NCI-H1048 (cell line): Measurements from ENCODE around the gene RIMS3.
"Not testable (repeated sequence)": the region's sequence is repeated elsewhere in the genome, so short reads cannot be mapped to it uniquely, and the experiment has no call there.

Experiments
- DNase-seq: peaks from one replicate; lab custom pipeline; 2025; lab: John Stamatoyannopoulos, UW

The RIMS3 gene

DNA sequence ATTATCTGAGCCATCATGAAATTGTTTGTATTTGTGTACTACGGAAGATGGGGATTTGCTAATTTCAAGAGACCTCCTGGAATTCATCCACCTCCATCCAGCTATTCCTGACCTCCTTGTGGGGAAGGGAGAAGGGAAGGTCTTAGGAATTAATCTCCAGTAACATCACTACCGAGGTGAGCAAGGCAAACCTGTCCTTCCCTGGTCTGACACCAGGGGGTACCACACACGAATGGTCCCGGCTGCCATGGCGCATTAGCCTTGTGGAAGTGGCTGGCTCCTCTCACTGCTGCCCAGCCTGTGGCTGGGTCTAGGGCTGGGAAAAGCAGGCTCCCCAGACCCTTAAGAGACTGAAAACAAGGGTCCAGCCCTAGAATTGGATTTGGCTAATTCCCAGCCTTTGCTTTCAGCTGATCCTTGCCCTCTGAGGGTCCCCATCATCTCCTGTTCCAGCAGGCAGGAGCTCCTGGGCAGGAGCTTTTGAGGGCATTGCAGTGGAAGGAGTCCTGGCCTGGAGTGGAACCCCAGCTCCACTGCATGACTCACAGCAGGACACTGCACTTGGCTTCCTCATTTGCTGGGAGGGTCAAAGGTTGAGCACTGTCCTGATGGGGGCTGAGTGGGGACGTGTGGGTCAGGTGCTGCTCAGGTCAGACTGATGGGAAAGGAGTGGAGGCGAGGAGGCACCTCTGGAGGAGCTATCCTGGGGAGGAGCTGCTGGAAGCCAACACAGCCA lies 34.8 kb downstream of the RIMS3 start:
- no peak for DNase-seq

DNA sequence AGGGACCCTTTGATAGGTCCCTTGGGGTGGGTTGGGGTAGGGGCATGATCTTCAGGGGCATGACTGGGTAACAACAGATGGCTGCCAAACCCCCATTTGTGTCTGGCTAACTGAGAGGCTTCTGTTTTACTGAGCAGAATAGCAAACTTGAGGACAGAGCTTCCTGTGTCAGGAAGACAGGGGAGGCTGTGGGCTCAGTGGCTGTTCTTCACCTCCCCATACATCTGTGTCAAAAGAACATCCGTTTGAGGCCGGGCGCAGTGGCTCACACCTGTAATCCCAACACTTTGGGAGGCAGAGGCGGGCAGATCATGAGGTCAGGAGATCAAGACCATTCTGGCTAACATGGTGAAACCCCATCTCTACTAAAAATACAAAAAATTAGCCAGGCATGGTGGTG lies 35.9 kb downstream of the RIMS3 start:
- not testable (repeated sequence) for DNase-seq

DNA sequence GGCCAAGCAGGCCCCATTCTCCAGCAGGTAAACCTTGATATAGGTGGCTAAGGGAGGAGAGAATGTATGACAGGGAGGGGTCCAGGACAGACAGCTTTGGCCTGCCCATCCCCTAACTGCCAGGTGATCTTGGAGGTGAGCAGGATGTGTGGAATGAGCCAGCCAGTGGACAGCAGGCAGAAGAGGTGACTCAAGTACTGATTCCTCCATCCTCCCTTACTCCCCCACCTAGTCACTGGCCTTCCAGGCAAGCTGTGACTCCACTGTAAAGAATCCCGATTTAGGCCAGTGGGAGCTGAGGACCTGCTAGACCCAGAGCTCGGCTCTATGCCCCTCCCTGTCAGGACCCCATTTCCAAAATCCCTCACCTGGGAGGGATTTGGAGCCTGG lies 36.6 kb downstream of the RIMS3 start:
- DNase-seq, result no peak

DNA sequence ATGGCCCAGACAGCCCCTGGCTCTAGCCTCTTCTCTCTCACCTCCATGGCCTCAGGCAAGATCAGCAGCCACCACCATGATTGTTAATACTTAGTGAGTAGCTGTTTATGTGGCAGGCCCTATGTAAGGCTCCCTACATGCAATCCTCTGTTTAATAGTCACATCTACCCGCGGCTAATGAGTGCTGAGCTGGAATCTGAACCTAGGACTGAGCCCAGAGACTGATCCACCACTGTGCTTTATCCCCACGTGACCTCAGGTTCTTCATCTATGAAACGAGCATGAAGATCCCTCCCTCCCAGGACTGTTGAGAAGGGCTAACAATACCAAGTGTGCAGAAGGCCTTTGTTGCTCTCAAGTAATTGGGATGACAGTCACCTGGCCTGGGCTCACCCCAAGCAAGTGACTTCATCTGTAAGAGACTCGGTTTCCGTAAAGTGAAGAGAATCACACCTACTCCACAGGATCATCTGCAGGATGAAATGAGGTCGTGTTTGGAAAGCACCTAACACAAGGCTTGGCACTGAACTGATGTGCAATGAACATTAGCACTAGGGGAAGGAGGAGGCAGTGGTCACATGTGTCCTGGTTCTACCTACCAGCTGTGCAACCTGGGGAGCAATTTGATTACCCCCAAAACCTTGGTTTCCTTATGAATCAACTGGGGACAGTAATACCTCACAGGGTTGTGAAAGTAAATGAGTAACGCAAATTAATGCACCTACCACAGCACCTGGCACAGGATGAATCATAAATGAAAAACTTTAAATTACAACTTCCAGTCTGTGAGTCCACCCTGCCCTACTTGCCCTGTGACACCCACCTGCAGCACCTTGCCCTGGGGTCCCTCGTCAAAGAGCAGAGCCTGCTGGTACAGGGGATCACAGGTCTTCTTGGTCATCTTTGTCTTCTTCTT lies 37.2 kb downstream of the RIMS3 start:
- no peak for DNase-seq

DNA sequence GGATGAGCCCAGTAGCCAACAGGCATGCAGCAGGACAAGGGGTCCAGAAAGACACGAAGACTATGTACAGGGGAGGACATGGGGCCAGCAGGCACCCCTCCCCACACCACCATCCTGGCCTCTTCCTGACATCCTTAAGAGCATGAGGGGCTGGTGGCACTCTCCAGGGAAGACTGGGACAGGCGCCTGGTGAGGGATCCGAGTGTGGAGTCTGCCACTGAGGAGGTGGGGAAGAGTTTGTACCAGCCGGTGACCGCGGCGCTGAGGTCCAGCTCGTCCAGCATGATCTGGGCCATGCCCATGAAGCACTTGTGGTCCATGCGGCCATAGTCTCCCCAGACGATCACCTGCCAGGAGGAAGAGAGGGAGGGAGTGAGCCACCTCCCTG lies 39.1 kb downstream of the RIMS3 start:
- DNase-seq, result no peak

DNA sequence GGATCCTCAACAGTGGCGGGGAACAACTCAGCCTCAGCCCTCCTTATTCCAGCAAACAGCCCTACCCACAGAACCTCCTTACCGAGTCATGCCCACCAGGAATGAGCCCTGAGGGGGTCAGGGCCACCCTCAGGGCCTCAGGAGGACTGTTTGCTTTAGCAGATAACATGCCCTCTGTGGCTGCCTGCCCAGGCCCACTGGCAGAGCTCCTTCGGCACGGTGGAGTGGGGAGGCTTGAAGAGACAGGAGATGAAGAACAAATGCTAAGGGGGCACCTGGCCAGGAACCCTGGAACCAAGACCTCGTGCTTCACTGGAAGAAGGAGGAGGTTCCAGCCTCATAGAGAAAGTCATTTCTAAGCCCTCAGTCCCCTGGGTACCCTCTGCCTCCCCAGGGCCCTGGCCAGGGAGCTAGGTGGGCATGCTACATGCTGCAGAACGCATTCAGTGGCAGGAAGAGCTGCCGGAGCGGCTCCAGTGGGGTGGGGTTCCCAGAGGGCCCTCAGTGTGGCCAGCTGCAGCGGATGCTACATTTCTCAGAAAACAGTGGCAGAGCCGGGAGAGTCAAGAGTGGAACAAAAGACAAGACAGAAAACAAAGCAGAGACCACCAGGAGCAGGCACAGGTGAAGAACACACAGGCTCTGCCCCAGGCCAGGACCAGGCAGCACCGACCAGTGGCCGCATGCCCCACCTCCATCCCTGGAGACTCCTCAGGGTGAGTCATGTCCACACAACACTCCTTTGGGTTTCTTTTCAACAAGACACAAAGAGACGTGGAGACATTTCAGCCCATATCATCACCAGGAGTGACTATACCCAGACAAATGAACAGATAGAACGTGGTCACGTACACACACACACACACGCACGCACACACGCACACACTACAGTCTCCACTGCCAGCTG lies 39.8 kb downstream of the RIMS3 start:
- no peak for DNase-seq

DNA sequence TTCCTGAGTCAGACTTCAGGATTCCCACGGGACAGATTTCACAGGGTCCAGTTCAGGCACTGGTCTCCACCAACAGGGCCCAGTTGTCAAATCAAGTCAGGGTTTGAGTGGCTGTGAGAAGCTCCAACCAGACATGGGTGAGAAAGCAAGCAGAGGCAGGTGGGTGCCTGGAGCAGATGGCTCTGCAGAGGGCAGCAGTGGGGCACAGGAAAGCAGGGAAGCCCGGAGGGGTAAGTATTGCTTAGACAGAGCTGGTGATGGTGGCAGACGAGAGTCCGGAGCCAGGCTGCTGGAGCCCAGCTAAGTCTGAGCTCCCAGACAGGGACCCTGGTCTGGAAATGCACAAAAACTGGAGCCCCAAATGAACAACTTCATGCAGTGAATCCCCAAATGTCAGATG lies 40.4 kb downstream of the RIMS3 start:
- no peak for DNase-seq

DNA sequence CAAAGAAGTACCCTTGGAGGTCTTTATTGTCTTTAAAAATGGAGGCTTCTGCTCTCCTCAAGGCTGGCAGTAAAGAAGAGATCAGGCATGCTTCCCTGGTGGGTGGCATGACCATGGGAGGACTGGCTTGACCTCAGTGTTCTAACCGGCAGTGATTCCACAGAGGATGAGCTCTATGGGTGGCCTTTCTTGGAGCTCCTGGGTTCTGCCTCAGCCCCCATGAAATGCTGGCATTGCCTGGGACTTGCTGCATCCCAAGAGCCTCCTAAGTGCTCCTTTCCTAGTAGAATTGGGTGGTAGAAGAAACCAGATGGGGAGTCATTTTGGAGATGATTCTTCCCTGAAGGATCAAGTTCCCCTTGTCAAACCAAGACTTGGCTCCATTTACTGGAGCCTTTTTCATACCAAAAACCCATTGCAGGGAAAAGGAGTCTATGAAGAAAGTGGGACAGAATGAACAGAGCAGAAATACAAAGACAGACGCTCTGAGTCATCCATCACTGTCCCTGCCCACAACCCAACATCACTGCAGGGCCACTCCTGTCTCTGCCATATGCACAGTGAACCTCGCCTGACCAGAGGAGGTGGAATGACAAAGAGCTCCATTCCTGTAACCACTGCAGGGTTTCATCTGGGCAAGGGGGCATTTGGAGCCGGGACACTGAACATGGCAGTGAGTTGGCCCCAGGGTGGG lies 42.4 kb downstream of the RIMS3 start:
- no peak for DNase-seq

DNA sequence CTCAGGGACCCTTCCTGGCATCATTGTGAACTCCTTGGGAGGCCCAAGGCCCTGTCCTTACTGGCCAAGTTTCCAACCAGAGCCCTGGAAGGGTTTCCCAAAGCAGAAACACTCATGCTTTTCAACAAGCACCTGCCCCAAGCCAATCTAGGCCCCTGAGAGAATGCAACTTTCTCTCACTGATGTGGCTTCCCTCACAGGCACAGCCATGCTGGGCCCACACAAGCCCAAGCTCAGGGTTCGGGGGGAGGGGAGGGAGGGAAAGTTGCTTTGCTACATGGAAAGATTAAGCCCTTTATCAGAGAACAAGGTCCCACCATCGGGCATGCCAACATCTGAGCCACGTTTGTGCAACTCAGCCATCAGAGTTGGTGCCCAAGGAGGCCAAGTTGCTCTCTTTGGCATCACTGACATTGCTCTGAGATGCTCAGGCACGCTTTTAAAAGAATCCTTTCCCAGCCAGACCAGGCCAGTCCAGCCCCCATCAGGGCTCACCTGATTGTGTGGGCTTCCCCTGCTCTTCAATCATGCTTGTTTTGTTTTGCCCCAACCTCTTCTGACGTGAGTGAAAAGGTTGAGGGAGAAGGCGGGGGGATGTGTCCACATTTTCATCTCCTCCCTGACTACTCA lies 43.5 kb downstream of the RIMS3 start:
- DNase-seq, result no peak

DNA sequence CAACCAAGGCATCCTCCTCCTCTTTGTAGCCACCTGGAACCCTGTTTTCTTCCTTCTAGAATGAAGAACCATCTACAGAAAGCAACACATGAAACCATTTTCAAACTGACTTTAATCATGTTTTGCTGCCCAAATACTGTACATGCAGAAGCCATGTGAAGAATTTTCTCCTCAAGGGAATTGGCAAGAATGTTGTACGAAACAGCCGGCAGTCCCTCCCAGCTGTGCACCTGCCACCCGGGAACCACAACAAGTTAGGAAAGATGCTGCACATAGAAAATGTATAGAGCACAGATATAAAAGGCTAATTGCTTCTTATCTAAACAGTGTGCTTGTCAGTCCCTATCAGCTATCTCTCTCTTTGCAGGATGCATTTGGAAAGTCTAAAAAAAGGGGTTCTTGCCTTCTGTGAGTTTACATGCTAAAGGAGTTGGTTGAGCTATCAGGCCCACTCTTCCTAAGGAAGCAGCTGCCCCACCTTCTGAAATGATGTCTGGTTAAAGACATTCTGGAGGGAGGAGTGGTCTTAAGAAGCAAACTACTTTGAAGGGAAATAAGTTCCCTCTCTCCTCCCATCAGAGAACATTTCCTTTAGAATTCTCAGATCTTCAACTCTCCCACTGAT lies 44.8 kb downstream of the RIMS3 start:
- no peak for DNase-seq

DNA sequence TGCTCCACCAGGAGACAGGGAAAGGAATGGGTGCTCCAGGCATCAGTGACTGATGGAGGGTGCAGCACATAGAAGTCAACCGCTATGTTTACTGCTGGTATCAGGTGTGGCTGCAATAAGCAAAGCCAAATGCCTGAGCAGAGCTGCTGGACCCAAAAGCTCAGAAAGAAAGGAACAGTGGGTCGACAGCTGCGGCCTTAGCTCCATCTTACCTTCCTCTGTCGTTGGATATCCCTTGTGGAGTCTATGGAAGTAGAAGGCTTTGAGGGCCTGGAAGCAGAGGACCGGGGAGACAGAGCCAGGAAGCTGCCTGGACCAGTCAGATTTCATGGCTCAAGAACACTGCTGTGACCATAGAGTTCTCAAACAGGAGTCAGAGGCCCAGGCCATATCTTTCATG lies 45.3 kb downstream of the RIMS3 start:
- DNase-seq, result no peak

DNA sequence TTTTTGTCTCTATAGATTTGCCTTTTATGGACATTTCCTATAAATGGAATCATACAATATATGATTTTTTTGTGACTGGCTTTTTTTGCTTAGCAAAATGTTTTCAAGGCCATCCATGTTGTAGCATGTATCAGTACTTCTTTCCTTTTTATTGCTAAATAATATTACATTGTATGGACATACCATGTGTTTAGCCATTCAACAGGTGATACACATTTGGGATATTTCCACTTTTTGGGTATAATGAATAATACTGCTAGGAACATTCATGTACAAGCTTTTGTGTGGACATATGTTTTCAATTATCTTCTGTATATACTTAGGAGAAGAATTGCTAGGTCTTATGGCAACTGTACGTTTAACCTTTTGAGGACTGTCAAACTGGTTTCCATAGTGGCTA lies 47.4 kb downstream of the RIMS3 start:
- DNase-seq, result no peak

DNA sequence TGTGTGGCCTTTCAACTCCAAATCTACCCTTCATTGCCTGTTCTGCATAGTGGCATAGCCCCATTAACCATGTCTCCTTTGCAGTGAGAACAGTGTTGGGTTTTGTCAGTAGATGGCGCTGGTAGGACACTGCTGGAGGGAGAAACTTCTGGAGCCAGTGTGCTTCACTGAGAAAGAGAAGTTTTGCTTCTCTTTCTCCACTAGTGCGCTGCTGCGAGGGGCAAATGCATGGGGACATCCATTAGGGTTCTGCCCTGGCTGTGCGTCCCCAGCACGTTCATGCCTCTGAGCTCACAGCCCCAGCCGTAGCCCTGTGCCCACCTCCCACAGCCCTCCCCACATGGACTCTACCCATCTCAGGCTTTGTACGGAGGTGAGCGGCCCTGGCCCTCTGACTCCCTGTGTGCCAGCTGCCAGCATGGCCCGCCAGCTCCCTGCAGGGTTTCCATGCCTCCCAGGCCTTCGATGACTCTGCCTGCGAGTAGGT lies 53.1 kb downstream of the RIMS3 start:
- DNase-seq, result peak; percentile 34

DNA sequence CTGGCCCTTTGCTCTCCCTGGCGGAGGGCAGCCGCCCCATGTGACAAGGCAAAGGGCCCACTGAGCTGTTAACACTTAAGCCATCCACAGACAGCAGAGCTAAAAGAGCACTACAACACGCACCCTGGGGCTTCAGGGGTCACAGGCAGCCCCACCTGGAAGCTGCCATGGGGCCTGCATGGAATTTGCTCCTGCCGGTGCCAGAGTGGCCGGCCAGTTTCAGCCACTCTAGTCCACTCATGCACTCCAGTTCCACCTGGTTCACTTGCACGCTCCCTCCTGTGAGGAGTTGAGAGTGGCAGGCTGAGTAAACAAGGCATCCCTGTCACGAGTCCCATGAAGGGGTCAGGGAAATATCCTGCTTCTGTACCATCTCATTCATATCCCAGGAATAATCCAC lies 55.3 kb downstream of the RIMS3 start:
- no peak for DNase-seq

DNA sequence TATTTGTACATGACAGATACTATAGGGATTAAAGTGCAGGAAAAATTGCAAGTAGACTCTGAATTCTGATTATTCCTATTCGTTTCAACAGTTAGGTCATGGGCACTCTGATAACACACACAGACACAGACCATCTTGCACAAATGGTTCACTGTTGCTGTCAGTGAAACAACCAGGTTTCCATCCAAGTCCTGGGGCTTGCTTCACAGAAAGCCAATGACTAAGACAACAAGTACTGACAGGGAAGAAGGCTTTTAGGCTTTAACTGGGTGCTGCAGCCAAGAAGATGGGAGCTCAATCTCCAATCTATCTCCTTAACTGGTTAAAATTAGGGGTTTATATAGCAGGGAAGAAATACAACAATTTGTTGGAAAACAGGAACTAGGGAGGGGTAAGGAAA lies 57.6 kb downstream of the RIMS3 start:
- no peak for DNase-seq

DNA sequence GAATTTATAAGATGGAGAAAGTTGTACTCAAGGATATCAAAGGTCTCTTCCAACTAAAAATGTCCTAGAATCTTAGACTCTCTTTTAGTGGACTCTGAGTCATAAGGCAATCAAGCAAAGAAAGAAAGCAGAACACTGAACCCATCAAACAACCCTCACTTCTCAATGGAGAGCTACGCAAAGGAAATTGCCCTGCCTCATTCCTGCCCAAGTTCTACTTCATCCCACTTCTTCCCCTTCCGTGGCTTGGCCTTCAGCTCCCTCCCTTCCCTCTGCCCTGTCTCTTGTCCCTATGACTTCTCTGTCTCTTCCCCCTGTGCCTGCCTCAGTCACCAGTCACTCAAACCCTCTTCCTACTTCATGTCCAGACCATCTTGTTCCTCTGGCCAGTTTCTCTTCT lies 58.5 kb downstream of the RIMS3 start:
- no peak for DNase-seq

DNA sequence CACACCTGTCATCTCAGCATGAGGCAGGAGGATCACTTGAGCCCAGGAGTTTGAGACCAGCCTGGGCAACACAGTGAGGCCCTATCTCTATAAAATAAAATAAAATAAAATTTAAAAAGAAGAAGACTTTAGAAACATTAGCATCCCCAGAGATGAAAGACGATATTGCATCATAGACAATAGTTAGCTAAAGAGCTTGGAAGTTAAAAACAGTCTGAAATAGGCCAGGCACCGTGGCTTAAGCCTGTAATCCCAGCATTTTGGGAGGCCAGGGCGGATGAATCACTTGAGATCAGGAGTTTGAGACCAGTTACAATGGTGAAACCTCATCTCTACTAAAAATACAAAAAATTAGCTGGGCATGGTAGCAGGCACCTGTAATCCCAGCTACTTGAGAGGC lies 59.3 kb downstream of the RIMS3 start:
- no peak for DNase-seq

DNA sequence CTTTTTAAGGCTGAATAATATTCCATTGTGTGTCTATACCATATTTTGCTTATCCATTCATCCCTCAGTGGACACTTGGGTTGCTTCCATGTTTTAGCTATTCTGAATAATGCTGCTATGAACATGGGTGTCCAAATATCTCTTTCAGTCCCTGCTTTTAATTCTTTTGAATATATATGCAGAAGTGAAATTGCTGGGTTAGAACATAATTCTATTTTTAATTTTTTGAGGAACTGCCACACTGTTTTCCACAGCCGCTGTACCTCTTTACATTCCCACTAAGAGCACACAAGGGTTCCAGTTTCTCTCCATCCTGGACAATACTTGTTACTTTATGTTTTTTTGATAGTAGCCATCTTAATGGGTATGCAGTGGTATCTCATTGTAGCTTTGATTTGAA lies 65.6 kb downstream of the RIMS3 start:
- DNase-seq, result no peak

DNA sequence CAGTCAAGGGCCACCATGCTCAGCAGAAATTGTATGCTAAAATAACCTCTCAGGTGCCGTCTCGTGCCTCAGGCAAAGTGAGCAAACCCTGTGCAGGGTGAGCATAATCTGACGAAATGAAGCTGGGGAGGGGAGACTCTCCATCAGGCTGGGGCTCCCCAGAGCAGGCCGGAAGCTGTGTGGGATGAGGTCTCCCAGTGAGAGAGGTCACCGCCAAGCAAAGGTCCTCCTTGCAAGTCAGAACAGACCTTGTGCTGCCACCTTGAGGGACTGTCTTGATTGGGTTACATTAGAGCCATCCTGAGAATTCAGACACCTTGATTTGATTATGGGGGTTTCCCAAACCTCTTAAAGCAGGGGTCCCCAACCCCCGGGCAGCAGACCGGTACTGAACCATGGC lies 69.9 kb downstream of the RIMS3 start:
- no peak for DNase-seq

DNA sequence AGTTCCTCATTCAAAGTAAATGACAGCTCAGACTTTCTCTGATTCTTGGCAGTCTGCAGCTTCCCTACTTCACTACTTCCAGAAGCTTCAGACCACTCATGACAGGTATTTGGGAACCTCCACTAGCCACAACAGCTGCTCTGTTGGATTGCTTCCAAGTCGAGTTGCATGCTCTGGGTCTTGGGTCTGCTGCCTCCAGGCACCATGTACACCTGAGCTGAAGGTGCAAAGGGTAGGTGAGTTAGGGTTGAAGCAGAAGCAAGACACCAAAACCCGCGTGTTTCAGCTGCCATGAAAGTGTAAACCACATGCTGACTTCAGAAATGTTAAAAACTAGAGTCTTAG lies 71.3 kb downstream of the RIMS3 start:
- DNase-seq, result no peak
